Activated CD4-positive, alpha-beta T cell treated with anti-CD3 and anti-CD28 coated beads, Interleukin-2, amount 10 ng/mL, durations not matched to agents 7 days and 5 days (primary cell): Measurements from ENCODE around the gene HSPD1. TPM values are rescaled to one million over a fixed set of nuclear protein-coding genes. Genes with fewer than 3 reads are reported as not detected.
A peak's percentile ranks its signal among the peaks of the same experiment; 100 is the strongest.

Source experiments
- CTCF ChIA-PET: fragments of 350-600 bp; sonication (Branson Sonifier 250); formaldehyde crosslinking; loops from one replicate; lab custom pipeline; 2021; ENCODE audit warnings: antibody characterized with exemption; lab: Charles Lee
- POLR2A ChIA-PET: fragments of 350-600 bp; sonication (Branson Sonifier 250); formaldehyde crosslinking; loops from one replicate; lab custom pipeline; 2021; ENCODE audit warnings: antibody characterized with exemption; lab: Charles Lee
- DNase-seq: peaks from one replicate; pipeline ENCODE4 v3.0.0-alpha.2; 2020
- H3K27ac Mint-ChIP-seq: one replicate; pipeline ENCODE4 v1.8.0; 2021; ENCODE audit warnings: mild to moderate bottlenecking, moderate library complexity, mixed read lengths
- H3K27me3 Mint-ChIP-seq: one replicate; pipeline ENCODE4 v1.8.0; 2021; ENCODE audit warnings: mixed read lengths
- H3K36me3 Mint-ChIP-seq: one replicate; pipeline ENCODE4 v1.8.0; 2021; ENCODE audit warnings: low read depth, mixed read lengths
- H3K4me1 Mint-ChIP-seq: one replicate; pipeline ENCODE4 v1.8.0; 2021; ENCODE audit warnings: mixed read lengths
- H3K4me3 Mint-ChIP-seq: one replicate; pipeline ENCODE4 v1.8.0; 2021; ENCODE audit warnings: mild to moderate bottlenecking, moderate library complexity, mixed read lengths
- H3K9me3 Mint-ChIP-seq: one replicate; pipeline ENCODE4 v1.8.0; 2021; ENCODE audit warnings: mixed read lengths
- total RNA-seq, 2 experiments: library from RNA; stranded (reverse); gene quantifications; one replicate each; pipeline ENCODE4 v1.2.3, GENCODE V29; 2021

HSPD1 gene
- total RNA-seq = 100 to 1,000 TPM; 212 to 223 TPM

DNA sequence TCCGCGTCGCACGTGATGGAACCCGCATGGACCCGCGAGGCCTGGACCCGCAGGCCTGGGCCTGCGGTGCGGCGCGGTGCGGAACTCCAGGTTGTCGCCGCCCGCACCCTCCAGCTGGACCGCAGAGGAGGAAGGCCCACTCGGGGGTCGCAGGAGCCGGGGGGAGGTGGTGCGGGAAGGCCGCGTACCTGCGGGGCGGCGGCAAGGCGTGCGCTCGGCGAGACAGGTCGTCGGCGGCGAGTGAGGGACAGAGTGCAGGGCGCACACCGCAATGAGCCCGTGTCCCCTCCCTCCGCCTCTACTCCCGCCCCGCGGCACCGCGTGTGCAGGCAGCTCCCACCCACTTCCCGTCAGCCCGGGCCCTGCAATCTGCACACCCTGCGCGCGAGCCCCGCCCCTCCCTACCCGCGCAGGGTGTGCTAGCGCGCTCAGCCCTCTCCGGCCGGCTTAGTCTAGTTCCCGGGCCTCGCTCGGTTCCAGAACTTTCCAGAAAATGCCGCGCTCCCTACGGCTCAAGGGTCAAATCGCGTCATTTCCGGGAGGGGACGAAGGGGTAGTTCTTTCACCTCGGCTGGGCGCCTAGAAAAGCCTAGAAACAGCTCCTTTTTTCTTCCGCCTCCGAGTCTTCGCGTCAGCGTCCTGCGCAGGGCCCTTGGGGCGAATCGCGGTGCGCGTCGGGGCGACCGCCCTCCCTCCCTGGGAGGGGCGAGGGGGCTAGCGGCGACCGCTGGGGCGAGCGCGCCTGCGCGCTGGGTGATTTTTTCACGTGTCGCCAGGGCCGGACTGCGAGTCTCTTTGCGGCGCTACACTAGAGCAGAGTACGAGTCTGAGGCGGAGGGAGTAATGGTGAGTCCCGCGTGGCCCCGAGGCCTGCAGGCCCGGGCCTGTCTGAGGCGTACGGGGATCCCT lies at the start of gene HSPD1, which contains the start of gene HSPE1:
HSPD1 (minus strand) TSS at position 247 of the 909 bp plus-strand sequence. CDS start 992 bp downstream, outside the sequence.
HSPE1 (plus strand) TSS at position 786 of the 909 bp plus-strand sequence; CDS start at position 844, 58 bp downstream.
- peak; percentile 98 for DNase-seq
- ChIA-PET POLR2A (interaction anchor here (0.9 to 1.0 kb wide), 3 partner anchors 15 to 205 kb away, joined by 3 read pairs; partner anchors contain the start of genes MARS2 and MOB4), CTCF (interaction anchor here (1.0 to 2.1 kb wide), 3 partner anchors 17 to 46 kb away, joined by 3 to 5 read pairs (median 4); partner anchors contain the start of gene COQ10B)
- Mint-ChIP-seq H3K27me3 (no peaks in the 10 kb centered on the region), H3K27ac (peak within 1 kb of the TSS; percentile 98), H3K9me3 (no peaks in the 10 kb centered on the region), H3K4me3 (peak within 1 kb of the TSS; percentile 91), H3K4me1 (peaks cover 55% of the 10 kb centered on the region), H3K36me3 (peaks cover 71% of the 10 kb centered on the region)

DNA sequence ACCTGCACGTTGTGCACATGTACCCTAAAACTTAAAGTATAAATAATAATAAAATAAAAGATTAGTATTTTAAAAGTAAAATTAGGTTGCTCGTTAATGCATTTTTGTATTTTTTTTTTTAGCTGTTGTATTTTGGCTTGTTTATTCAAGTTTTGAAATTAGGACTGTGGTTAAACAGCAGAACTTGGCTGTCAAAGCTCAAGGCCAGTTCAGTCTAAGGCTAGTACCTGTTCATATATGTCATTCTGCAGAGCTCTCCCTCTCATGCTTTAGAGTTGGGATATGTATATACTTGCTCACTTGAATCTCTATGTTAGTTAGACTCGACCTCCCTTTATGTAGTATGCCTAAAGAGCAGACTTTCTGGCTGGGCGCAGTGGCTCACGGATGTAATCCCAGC lies 48.9 kb upstream of the HSPD1 start:
- Mint-ChIP-seq H3K27me3 (no peaks in the 10 kb centered on the region), H3K4me3 (no peak overlapping the region), H3K27ac (no peak overlapping the region), H3K4me1 (peaks cover 5% of the 10 kb centered on the region), H3K9me3 (no peaks in the 10 kb centered on the region), H3K36me3 (peaks cover 42% of the 10 kb centered on the region)
- ChIA-PET CTCF (interaction anchor here (1.0 kb wide), 1 partner anchor 40 kb away, joined by 4 read pairs; no protein-coding TSS in a partner anchor), POLR2A (no interaction called here)
- DNase-seq = no peak

DNA sequence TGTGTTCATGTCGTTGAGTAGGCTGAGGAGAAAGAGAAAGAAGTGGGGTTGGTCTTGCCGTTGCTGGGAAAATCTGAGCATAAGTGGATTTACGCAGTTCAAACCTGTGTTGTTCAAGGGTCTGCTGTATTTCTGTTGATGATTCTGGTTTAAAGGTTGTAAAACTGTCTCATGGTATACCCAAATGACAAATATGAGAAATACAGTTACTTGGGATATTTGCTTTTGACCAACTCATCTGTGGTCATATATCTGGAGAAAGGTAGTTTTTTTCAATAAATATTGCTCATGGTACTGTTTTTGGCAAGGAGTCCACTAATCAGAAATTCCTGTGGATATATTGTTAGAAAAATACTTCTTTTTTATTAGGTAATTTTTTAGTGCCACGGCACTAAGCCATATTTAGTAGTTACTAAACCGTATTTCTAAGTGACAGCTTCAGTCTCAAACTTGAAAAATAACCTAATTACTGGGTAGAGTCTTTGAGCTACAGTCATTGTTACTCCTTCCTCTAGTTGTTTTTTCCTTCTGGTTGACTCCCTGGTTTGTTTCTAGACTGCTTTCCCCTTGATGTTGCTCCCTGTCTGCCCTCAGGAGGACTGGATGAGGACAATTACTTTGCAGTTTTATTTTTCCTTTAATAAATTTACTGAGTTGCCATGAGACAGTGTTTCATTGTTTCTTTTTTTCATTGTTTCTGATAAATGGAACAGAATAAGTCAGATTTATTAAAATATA lies 47.7 kb upstream of the HSPD1 start:
- Mint-ChIP-seq H3K4me3 (no peak overlapping the region), H3K4me1 (peaks cover 5% of the 10 kb centered on the region), H3K27me3 (no peaks in the 10 kb centered on the region), H3K27ac (peak overlapping the region; percentile 38), H3K36me3 (peaks cover 40% of the 10 kb centered on the region), H3K9me3 (no peaks in the 10 kb centered on the region)
- CTCF ChIA-PET = no interaction called here
- POLR2A ChIA-PET = no interaction called here
- no peak for DNase-seq

DNA sequence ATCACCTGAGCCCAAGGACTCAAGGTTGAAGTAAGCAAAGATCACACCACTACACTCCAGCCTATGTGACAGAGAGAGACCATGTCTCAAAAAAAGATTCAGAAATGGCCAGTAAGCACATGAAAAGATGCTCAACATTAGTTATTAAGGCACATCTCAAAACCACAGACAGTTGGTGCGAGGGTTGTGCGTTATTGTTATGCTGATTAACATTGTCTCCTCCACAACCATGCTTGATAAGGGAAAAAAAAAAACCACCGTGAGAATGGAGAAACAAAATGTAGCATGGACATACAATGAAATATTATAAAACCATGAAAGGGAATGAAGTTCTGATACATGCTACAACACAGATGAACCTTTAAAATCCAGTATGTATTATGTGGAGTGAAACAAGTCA lies 43.6 kb upstream of the HSPD1 start:
- H3K36me3 Mint-ChIP-seq = peaks cover 55% of the 10 kb centered on the region
- no peaks in the 10 kb centered on the region for H3K9me3 Mint-ChIP-seq
- peaks cover 11% of the 10 kb centered on the region for H3K4me1 Mint-ChIP-seq
- H3K4me3 Mint-ChIP-seq = no peak overlapping the region
- ChIA-PET CTCF (interaction anchor here (0.9 kb wide), 1 partner anchor 652 kb away, joined by 3 read pairs; no protein-coding TSS in a partner anchor), POLR2A (no interaction called here)
- no peak for DNase-seq
- no peaks in the 10 kb centered on the region for H3K27me3 Mint-ChIP-seq
- no peak overlapping the region for H3K27ac Mint-ChIP-seq

DNA sequence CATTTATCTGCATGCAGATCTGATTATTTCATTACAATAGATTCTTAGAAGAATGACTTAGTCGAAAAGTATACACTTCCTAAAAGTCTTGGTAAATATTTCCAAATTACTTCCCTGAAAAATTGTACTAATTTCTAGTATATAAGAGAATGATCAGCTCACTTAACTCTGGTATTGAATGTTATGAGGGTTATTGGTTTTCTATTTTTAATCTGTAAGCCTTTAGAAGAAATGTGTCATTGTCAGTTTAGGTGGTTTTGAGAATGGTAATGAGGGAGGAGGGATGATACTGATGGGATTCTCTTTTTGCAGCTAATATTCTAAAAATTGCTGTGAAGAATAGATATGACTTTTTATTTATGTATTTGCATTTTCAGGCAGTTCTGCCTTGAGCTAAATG lies 40.1 kb upstream of the HSPD1 start:
- H3K9me3 Mint-ChIP-seq = no peaks in the 10 kb centered on the region
- ChIA-PET CTCF (no interaction called here), POLR2A (interaction anchor here (0.7 kb wide), 1 partner anchor 238 kb away, joined by 5 read pairs; no protein-coding TSS in a partner anchor)
- no peaks in the 10 kb centered on the region for H3K27me3 Mint-ChIP-seq
- DNase-seq = no peak
- H3K4me3 Mint-ChIP-seq = no peak overlapping the region
- H3K4me1 Mint-ChIP-seq = peaks cover 10% of the 10 kb centered on the region
- no peak overlapping the region for H3K27ac Mint-ChIP-seq
- peaks cover 60% of the 10 kb centered on the region for H3K36me3 Mint-ChIP-seq

DNA sequence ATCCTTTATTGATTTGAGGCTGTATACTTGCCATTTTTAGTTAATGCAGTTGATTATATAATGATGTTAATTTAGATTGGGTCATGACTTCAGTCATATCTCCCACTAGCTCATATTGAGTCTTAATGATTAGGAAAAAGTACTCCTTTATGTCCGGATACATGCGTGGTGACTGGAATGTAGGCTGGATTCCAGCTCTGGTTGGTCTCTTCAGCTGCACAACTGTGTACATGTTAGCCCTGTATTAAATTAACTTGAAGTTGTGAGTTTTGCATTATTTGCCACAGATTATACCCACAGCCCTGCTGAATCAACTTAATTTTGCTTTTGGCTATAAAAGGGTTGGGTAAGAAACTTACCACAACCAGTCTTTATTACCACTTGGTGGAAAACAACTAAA lies 38.8 kb upstream of the HSPD1 start:
- peaks cover 20% of the 10 kb centered on the region for H3K4me1 Mint-ChIP-seq
- H3K27ac Mint-ChIP-seq = no peak overlapping the region
- H3K4me3 Mint-ChIP-seq = no peak overlapping the region
- peaks cover 66% of the 10 kb centered on the region for H3K36me3 Mint-ChIP-seq
- no peaks in the 10 kb centered on the region for H3K9me3 Mint-ChIP-seq
- CTCF ChIA-PET = no interaction called here
- H3K27me3 Mint-ChIP-seq = no peaks in the 10 kb centered on the region
- POLR2A ChIA-PET = no interaction called here
- DNase-seq = no peak

DNA sequence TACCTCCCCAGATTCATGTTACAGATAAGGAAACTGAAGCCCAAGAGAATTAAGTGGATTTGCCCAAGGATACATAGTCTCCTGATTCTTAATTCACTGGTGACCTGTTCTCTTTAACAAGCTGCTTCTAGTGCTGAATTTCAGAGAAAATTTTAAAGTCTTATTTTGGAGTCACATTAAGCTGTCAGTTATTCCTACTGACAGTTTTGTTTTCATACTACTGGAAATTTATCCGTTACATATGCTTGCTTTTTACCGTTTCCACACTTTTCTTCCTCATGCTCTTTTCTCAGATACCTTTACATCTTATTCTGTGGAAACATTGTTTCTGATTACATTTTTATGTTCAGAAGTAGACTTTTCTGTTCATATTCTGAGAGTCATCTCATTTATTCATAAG lies 17.5 kb upstream of the HSPD1 start:
- peaks cover 20% of the 10 kb centered on the region for H3K36me3 Mint-ChIP-seq
- no peaks in the 10 kb centered on the region for H3K27me3 Mint-ChIP-seq
- ChIA-PET CTCF (interaction anchor here (1.1 to 2.2 kb wide), 4 partner anchors 10 to 17 kb away, joined by 3 to 6 read pairs (median 4); partner anchors contain the start of genes HSPD1 and HSPE1), POLR2A (interaction anchor here (1.3 kb wide), 1 partner anchor 19 kb away, joined by 3 read pairs; no protein-coding TSS in a partner anchor)
- H3K4me1 Mint-ChIP-seq = peaks cover 38% of the 10 kb centered on the region
- no peak for DNase-seq
- peak overlapping the region; percentile 91 for H3K4me3 Mint-ChIP-seq
- peaks cover 4% of the 10 kb centered on the region for H3K9me3 Mint-ChIP-seq
- H3K27ac Mint-ChIP-seq = peak overlapping the region; percentile 98

DNA sequence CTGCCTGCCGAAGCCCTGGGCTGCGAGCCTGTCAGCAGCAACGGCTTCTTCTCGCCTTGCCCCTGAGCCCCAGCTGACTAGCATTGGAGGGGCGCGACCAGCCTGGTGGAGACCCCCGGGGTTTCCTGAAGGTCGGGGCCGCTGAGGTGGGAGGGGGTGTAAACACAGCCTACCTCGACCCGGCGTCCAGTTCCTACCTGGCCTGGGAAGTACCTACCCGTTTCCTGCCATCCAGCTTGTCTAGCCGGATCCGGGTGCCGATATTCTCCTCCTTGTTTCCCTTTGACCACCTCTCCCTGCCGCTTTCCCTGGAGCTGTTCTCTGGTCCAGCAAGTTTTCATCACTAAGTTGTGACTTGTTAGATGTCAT lies 16.7 kb upstream of the HSPD1 start:
- POLR2A ChIA-PET = interaction anchor here (0.7 to 1.3 kb wide), 6 partner anchors 15 to 82 kb away, joined by 3 to 5 read pairs (median 3); partner anchors contain the start of genes COQ10B, HSPD1 and HSPE1
- peak overlapping the region; percentile 91 for H3K4me3 Mint-ChIP-seq
- H3K27ac Mint-ChIP-seq = peak overlapping the region; percentile 98
- DNase-seq = peak; percentile 29
- peaks cover 35% of the 10 kb centered on the region for H3K4me1 Mint-ChIP-seq
- CTCF ChIA-PET = interaction anchor here (0.6 to 2.2 kb wide), 6 partner anchors 9 to 17 kb away, joined by 3 to 8 read pairs (median 4); partner anchors contain the start of genes HSPD1 and HSPE1
- H3K9me3 Mint-ChIP-seq = peaks cover 4% of the 10 kb centered on the region
- H3K36me3 Mint-ChIP-seq = peaks cover 16% of the 10 kb centered on the region
- no peaks in the 10 kb centered on the region for H3K27me3 Mint-ChIP-seq

DNA sequence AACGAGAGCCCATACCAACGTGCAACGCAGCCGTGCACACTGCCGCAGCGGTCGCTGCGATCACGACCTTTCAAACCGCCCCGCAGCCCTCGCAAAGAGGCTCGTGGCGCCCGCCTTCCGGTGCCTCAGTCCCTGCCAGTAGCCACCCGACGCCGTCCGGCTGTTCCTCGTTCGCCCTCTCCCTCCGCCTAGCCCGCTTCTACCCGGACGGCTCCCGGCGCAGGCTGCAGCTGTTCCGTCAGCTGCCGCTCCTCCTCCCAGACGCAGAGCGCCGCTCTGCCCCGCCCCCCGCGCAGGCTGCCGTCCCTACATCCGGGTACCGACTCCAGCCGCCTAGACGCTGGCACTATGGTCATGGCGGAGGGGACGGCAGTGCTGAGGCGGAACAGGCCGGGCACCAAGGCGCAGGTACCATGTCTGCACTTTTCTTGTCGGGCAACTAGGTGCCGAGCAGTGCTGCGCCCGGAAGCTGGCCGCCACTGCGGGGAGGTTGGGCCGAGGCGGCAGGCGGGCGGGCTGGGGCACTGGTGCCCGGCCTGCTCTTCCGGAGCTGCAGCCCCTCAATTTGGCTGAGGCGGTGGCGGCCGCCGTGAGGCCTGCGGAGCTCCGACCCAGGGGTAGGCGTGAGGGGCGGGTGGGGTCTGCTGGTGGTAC lies 16.2 kb upstream of the HSPD1 start, which contains the start of gene MOB4:
MOB4 (plus strand) TSS at position 328 of the 654 bp plus-strand sequence; CDS start at position 349, 21 bp downstream.
- no peaks in the 10 kb centered on the region for H3K27me3 Mint-ChIP-seq
- DNase-seq = peak; percentile 93
- H3K36me3 Mint-ChIP-seq = peaks cover 11% of the 10 kb centered on the region
- peak within 1 kb of the TSS; percentile 98 for H3K27ac Mint-ChIP-seq
- ChIA-PET POLR2A (interaction anchor here (0.6 to 1.3 kb wide), 7 partner anchors 16 to 327 kb away, joined by 3 to 5 read pairs (median 3); partner anchors contain the start of genes COQ10B, HSPD1 and HSPE1), CTCF (interaction anchor here (0.6 to 2.2 kb wide), 7 partner anchors 8 to 19 kb away, joined by 3 to 8 read pairs (median 4); partner anchors contain the start of genes HSPD1 and HSPE1)
- H3K4me1 Mint-ChIP-seq = peaks cover 32% of the 10 kb centered on the region
- H3K4me3 Mint-ChIP-seq = peak within 1 kb of the TSS; percentile 91
- H3K9me3 Mint-ChIP-seq = peaks cover under 1% of the 10 kb centered on the region

DNA sequence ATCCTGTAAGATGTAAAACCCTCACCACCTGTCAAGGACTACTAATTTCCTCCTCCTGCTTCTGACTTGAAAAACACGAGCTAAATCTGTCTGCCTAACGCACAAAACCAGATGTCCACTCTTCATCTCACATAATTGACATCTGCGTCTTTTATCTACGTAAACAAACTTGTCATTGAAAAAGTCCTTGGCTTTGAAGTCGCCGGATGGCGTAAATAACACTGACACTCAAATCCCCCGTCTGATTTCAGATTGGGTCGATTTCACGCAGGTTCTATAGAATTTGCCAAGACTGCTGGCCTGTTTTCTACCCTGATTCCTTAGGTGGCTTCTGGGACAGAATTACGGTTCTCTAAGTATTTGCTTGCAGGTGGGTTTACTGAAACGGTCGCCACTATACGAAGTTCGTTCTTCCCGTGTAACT lies 15.7 kb upstream of the HSPD1 start:
- ChIA-PET POLR2A (interaction anchor here (0.6 to 1.0 kb wide), 3 partner anchors 15 to 327 kb away, joined by 3 read pairs; partner anchors contain the start of genes COQ10B, HSPD1 and HSPE1), CTCF (interaction anchor here (1.4 to 2.2 kb wide), 4 partner anchors 8 to 19 kb away, joined by 3 to 8 read pairs (median 5); no protein-coding TSS in a partner anchor)
- Mint-ChIP-seq H3K27me3 (no peaks in the 10 kb centered on the region), H3K4me1 (peaks cover 31% of the 10 kb centered on the region), H3K4me3 (peak overlapping the region; percentile 91), H3K9me3 (no peaks in the 10 kb centered on the region), H3K36me3 (peaks cover 7% of the 10 kb centered on the region), H3K27ac (peak overlapping the region; percentile 98)
- DNase-seq = no peak

DNA sequence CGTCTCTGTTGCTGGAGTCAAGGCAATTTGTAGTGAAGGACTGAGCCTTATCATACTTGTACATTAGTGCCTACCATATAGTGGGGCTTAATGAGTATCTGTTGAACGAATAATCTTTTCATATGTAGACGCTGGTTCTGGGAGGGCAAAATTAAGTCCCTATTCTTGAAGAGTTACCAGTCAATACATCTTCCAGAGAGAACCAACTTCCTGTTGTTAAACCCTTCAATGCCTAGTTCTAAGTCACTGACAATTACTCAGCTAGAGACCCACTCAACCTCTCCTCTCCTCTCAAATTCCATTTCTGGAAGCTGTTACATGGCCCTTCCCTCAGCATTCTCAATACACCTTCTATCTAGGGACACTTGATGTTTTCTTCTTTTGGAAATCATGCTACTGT lies 15.1 kb upstream of the HSPD1 start:
- Mint-ChIP-seq H3K4me1 (peaks cover 31% of the 10 kb centered on the region), H3K27ac (peak overlapping the region; percentile 98), H3K4me3 (peak overlapping the region; percentile 91), H3K27me3 (no peaks in the 10 kb centered on the region), H3K9me3 (no peaks in the 10 kb centered on the region), H3K36me3 (peaks cover 7% of the 10 kb centered on the region)
- CTCF ChIA-PET = interaction anchor here (1.4 kb wide), 1 partner anchor 18 kb away, joined by 3 read pairs; no protein-coding TSS in a partner anchor
- POLR2A ChIA-PET = no interaction called here
- DNase-seq = no peak
